GM21367 (cell line): ENCODE results near the gene SEMA5B.

Experiments used
- ATAC-seq: cut with Tn5 transposase; IDR thresholded peaks from one replicate; pipeline ENCODE4 v1.9.1; 2021; ENCODE audit not compliant: unreplicated experiment

Gene SEMA5B

DNA sequence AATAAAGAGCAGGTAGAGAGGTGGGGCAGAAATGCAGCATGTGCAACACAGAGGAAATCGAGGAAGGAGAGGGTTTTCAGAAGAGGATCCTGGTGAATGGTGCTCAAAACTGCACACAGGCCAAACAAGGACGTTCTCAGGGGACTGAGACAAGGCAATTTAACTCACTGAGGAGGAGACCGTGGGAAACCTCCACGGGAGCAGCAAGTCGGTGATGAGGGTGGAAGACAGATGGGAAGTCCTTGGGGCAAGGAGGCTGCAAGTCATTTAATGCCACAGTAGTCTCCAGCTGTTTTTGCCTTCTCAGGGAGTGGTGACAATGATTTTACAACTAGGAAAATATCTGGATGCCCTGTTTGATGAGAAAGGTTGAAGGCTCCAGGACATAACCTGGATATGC, 27.8 kb upstream of the SEMA5B start:
- ATAC-seq: no peak

DNA sequence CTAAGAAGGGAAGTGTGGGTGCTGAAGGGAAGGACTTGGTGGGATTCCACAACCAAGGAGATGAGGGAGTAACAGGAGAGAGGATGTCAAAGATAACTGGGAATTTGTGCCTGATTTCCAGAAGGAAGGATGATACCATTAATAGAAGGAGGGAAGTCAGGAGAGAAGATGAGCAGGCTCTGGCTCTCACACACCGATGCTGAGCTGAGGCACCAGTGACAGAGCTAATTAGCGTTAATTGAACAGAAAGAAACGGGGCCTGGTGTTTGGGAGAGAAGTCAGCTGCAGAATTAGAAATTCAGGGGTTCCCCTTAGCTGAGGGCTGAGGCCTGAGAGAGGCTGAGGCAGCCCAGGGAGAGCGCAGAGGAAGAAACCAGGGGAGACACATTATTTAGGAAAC, 27.4 kb upstream of the SEMA5B start:
- ATAC-seq: no peak

DNA sequence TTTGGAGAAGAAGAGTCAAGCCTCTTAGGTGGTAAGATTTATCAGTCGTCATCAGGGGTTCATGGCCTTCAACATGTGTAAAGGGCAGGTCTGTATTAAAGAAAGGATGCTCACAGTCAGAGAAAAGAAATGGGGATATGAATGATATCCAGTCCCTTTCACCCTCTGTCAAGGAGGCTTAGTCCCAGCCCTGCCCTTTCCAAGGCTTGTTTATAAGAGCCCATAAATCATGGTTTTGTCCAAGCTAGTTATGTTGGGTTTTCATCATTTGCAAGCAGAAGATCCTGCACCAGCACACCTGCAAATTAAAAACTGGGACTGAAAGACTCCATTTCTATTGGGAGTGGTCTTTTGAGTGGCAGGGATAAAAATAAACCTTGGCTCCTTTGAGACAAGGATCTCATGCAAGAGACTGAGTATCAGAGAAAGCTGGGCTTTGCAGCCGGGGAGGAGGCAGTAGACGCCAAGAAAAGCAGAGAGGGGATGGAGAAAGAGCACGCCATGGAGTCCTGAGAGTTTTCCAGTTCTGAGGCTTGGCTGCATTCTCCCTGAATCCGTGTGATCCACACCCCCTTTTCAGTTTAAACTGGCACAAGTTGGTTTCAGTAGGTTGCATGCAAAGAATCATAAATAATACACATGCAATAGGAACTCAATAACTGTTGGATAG, 26.7 kb upstream of the SEMA5B start:
- no peak for ATAC-seq

DNA sequence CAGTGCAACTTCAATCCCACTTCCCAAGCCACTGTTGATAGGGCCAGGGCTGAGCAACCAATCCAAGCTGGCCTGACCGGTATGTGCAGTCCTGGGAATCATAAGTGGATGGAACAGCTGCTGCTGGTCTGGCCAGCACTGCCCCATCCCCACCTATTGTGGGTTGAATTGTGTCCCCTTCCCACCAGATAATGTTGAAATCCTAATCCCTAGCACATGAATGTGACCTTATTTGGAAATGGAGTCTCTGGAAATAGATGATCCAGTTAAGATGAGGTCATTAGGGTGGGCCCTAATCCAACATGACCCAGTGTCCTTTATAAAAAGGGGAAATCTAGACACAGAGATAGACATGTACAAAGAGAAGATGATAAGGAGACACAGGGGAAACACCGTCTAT, 25.5 kb upstream of the SEMA5B start:
- no peak for ATAC-seq

DNA sequence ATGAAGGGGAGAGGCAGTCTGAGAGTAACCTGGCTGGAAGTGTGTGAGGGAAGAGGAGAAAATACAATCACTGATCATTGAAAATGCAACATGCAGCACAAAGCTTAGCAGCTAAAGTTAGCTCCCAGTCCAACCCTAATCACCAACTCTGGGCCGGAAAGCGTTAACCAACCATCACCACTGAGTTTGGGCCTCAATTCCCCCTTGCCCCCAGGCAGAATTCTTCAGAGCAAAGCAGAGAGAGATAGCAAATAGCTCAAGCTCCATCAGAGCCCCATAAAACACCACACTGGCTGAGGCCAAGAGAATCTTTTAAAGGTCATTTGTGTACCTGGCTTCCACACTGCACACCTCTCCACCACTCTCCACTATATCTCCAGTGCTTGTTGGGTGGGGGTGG, 23.1 kb upstream of the SEMA5B start:
- ATAC-seq: no peak

DNA sequence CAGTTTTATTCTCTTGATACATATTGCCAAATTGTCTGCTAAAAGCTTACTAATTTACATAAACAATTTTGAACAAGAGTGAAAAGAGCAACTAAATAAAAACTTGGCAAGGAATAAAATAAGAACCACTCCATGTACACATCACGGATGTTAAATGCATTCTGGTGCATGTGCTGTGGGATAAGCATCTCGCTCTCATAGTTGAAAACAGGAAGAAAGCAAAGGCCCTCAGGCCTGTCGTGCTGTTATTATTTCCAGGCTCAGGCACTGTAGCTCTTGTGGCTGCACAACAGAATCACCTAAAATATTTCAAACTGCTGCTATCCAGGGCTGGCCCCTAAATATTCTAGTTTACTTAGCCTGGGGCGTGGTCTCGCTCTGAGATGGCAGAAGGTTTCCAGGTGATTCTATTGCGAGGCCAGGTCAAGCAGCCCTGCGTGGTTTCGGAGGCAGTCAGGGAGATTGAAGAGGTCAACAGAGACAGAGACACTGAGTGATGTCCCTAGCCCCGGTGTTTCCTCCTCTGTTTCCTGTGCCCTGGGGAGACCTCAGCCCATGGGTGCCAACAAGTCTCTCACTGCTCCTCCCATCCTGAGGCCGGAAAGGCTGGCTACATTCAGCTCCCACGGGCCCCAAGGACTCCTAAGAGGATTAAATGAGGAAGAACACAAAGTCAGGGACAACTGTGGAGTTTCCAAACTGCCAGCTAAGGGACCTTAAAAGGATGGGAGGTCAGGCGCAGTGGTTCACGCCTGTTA, 21.1 kb upstream of the SEMA5B start:
- no peak for ATAC-seq

DNA sequence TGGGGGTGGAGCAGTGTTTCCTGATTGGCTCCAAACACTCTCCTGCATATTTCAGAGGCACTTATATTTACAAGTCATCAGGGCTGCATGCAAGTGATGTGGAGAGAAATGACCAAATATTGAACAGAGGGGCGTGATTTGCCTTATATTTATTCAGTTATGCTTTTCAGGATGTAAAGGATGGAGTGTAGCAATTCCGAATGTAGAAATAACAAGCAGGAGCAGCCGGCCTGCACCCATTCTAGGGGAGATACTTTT, 19.4 kb upstream of the SEMA5B start:
- ATAC-seq: no peak

DNA sequence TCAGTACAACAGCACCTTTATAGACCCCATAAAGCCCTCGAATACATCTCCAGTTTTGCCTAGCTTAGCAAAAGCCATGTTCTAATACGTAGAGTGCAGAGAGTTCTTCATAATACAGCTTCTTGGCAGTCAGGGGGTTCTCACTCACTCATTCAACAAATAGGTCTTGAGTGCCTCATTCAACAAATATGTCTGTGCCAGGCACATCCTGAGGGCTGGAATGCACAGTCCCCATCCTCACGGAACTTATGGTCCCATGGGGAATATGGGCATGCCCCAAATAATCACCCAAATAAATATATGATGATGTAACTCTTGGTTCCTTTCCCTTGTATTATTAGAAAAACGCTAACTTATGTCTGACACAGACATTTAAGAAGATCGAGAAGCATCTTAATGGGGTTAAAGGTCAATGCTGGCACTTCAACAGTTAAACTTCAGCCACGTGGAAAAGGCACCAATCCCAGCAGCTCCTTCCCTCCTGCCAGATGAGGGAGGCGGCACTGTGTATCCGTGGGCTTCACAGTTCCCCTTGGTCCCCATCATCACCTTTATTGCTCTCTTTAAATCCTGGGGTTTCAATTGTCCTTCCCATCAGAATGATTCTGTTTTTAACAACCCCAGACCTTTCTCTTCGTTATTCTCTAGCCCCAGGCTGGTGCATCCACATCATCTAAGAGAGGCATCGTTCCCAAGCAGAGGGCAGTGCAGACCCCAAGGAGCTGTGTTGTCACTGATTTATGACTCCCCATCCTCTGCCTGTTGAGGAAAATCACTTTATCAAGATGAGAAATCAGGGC, 18.9 kb upstream of the SEMA5B start:
- no peak for ATAC-seq

DNA sequence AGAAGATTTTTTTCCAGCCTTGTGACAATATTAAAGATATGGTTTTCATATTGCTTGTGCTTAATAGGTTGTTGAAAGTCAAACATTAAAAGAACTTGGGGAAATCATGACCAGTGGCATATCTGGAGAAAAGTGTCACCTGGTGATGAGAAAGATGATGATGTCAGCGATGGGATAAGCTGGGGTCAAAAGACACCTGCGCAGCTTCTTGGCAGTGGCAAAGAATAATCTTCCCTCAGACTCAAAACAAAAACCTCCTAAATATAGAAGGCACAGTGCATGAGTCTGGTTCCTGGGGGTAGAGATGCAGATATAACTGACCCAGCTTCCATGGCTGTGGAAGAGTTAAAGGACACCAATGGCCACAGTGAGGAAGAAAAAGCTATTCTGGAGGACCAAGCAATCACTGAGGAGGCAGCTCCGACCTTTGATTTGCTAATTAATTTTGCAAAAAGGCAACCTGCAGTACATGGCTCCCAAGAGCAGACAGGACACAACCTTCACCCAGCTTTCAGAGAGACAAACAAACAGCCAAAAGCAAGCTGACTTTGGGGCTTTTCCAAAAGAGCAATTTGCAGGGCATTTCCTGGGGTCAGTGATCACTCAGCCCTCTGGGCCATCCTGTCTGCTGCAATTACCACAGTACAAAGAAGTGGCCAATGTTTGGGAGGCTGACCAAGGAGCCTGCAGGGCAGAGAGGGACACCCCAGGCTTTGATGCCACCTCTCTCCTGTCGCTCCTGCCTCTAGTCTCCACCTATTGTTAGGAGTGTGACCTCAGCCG, 17.6 kb upstream of the SEMA5B start:
- no peak for ATAC-seq

DNA sequence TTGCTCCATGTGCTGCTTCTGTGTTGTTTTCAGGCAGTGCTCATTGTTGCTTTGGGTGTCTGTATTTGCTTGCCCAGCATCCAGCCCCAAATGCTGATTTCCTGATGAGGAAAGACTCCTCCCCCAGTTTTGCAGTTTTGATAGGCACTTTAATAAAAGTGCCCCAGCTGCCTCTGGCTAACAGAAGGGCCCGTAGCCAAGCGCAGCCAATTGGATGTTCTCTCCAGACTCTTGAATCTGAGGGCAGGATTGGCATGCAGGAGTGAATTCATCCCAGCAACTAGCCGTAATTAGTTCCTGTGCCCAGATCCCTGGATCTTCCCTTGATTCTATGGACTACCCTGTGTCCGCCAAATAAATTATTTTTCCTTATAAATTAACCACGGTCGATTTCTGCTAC, 14.8 kb upstream of the SEMA5B start:
- no peak for ATAC-seq

DNA sequence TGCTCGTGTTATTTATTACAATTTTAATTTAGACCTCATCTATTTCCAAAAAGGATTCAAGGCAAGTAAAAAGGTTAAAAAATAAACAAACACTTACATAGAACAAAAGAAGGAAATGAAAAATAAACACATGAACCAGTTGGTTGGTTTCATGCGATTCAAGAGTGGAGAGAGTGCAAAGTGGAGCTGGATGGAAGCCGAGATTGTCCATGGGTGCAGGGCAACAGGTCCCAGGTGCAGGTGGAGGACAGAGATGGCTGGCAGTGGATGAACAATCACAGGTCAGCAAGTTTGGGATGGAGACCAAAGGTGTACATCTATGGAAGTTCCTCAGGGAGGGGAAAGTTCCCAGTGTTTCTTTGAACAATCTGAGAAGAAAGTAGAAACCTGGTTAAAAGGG, 11.6 kb upstream of the SEMA5B start:
- no peak for ATAC-seq

DNA sequence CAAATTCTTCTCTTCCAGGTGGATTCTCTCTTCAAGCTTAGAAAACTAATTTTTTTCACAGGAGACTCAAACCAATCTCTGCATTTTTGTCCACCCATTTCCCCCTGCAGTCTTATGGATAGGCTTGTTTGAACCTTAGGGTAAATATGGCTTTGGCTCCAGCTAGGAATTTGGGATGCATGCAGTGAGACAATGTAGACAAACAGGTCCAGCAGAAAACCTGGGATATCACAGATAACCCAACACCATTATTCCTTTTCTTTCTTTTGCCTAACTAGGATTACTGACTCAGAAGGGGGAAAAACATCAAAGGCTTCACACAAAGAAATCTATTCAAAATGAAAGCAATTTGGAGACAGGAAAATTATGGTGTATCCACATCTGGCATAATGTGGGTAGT, 11.2 kb upstream of the SEMA5B start:
- no peak for ATAC-seq

DNA sequence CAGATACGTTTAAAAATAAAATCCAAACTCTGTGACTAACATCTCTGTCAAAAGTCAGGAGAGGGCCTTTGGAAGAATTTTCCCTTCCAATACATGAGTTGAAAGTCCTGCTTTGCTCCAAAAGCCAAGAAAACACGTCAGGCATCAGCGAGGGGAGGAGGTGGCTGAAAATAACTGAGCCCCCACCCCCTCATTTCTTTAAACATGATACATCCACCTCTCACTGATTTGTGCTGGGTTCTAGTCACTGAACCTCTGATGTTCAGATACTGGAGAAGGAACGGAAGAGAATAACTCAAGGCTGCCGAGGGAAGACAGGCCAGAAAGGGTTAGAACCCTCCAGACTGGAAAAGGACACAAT, 9.4 kb upstream of the SEMA5B start:
- ATAC-seq: no peak

DNA sequence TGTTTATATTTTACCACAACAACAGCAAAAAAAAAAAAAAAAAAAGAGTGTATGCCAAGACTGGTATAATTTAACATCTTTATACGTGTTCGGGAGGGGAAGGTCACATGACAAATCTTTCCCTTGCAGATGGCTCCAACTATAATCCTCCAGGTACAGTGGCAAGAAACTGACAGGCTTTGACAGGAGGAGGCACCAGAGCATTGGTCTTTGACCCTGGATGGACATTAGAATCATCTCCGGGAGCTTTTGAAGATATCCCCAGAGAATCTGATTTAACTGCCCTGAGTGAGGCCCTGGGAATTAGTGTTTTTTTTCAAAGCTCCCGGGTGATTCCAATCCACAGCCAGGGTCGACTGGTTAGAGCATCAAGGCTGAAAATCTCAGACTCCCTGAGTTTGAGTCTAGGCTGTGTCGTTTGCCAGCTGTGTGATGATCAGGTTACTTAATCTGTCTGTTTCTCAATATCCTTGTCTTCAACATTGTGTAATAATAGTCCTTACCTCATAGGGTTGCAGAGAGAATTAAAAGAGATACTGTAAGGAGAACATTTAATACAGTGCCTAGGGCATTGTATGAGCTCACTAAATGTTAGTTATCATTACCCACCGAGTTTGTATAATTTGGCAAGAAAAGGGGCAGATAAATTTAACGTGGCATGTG, 8.9 kb upstream of the SEMA5B start:
- no peak for ATAC-seq

DNA sequence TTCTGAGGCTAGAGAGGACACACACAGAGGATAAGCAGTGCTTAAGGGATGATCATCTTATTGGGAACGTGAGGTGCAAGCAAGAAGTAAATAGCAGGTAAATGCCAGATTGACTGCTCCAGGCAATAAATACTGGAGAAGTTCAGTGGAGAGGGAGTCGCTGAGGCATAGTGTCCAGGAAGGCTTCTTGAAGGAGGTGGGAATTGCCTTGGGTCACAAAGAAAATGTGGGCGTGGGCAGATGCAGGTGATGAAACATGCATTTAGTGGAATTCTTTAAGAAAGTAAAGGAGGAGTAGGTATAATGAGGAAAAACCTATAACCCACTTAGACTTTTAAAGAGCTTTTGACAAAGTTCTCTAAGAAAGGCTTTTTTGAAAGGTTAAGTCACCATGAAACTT, 7.4 kb upstream of the SEMA5B start:
- no peak for ATAC-seq

DNA sequence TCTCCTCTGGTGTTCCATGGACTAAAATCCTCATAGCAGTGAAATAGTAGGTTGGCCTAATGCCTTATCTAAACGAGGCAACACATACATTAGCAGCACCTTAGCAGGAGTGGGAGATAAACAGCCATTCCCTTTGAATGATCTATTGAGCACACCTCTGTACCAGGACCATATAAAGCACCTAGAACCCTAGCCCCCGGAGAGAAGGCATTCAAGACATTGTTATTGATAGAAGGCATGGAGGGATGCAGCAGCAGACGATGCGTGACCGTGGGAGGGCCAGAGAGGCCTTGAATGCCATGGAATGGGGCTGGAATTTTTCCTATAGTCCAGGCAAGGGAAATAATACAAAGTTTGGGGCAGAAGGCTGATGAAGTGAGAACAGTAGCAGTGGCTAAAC, 6.6 kb upstream of the SEMA5B start:
- no peak for ATAC-seq

DNA sequence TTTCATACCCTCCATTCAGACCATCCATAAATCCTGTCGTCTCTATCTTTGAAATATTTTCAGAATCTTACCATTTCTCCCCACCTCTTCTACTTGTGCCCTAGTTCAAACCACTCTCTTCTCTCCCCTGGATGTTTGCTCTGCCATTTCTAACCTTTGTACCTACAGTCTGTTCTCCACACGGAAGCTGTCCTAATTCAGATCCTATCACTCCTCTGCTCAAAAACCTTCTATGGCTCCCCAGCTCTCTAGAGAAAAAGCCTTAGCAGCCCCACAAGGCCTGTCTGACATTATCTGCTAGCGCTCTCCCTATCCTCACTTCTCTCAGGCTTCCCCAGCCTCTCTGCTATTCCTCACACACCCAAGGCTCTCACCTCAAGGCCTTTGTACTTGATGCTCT, 4.5 kb upstream of the SEMA5B start:
- ATAC-seq: no peak

DNA sequence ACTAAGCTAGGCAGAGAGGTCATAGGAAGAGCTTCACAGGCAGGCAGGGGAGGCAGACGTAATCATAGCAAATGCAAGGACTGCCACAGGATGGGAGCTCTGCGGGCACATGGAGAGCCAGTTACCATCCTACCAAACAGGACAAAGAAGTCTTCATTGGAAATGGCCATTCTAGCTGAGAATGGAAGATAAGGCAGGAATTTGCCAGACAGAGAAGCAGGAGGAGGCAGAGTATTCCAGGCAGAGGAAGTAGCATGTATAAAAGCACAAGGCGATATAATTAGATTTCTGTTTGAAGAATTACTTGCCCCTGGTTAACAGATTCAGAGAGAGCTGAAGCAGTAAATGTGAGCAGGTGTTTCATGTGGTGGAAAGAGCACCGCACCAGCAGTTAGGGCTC, 3.5 kb upstream of the SEMA5B start:
- ATAC-seq: no peak

DNA sequence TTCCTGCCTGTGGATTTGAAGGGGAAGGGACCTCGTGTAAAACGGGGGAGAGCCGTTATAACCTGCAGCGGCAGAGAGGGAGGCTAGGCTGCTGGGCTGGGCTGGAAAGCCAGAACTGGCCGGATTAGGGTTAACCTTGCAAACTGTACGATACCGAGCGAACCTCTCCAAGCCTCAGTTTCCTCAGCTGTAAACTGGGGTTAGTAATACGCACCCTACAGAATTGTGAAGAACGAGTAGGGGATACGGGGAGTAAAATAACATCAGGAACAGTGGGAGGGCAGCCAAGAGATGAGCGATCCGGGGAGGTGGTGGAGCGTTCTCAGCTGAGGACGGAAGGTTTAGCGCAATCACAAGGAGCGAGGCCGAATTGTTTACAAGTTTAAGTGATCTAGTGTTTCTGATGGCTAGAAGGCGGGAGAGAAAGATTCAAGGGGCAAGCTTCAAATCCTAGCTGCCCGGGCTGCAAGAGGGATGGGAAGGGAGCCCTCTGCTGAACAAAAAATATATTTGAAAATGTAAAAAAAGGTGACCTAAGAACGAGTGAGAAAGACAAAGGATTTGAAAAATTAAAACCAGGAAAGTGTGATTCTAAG, 768 bp upstream of the SEMA5B start:
- ATAC-seq: no peak

DNA sequence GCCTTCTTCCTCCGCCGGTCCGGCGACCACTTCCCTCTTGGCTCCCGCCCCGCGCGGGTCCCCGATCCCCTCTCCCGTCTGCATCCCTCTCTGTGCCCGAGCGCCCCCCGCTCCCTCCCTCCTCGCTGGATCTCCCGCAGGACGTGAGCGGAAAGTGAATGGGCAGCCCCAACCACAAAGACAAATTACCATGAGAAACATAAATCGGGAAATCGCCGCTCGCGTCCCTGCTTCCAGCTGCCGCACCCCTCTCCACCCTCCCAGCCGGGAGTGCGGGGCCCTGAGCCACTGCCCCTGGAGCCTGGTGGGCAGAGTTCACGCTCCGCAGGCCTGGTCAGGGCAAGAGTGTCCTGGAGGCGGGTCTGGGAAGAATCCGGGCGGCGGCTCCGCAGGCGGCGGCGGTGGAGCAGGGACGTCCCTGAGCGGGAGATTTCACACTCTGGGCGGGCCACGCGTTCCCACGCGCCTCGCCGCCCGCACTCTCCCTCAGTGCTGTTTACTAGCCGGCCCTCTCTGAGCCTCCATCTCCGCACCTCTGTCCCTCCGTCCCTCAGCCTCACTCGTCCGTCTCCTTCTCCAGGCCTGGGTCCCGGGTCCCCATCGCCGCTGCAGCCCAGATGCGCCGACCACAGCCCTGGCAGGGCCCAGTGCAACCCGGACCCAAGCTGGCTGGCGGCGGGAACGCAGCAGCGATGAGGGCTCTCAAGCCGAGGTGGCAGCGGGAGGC, 835 bp downstream of the SEMA5B start:
- no peak for ATAC-seq
